ENCODE results near the gene MACROD1.

The MACROD1 gene

GRCh38 chr11:64057890-64058289 lies 108.0 kb downstream of the MACROD1 start:
- TF ChIP-seq, protein P1, sequence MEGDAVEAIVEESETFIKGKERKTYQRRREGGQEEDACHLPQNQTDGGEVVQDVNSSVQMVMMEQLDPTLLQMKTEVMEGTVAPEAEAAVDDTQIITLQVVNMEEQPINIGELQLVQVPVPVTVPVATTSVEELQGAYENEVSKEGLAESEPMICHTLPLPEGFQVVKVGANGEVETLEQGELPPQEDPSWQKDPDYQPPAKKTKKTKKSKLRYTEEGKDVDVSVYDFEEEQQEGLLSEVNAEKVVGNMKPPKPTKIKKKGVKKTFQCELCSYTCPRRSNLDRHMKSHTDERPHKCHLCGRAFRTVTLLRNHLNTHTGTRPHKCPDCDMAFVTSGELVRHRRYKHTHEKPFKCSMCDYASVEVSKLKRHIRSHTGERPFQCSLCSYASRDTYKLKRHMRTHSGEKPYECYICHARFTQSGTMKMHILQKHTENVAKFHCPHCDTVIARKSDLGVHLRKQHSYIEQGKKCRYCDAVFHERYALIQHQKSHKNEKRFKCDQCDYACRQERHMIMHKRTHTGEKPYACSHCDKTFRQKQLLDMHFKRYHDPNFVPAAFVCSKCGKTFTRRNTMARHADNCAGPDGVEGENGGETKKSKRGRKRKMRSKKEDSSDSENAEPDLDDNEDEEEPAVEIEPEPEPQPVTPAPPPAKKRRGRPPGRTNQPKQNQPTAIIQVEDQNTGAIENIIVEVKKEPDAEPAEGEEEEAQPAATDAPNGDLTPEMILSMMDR (conservative IDR thresholded peaks at IDR 0.05; ENCODE audit: control insufficient read depth, insufficient read depth, low read depth, low read length): no peak
- no peak for DNase-seq (ENCODE audit: low read depth)
- H3K4me3 ChIP-seq (ENCODE audit: control insufficient read depth, low read depth, low read length): no peak overlapping the region

DNA sequence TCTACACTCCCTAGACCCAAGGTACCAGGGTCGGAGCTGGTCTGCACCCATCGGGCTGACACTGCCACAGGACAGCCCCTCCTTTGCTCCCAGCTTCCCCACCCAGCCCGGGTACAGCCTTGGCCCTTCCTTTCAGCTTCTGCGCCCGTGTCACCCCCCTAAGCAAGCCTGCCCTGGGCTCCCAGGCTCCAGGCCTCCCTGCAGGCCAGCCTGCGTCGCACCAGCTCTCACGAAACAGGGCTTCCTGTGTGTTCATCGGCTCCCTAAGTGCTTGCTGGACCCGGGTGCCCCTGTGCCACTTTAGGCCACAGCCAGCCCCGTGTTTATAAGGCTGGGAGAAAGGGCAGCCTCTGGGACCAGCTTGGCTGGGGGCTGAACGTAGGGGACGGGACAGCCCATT lies 109.1 kb downstream of the MACROD1 start:
- TF ChIP-seq, protein P1 (conservative IDR thresholded peaks at IDR 0.05; ENCODE audit: control insufficient read depth, insufficient read depth, low read depth, low read length): no peak
- no peak for DNase-seq (ENCODE audit: low read depth)
- H3K4me3 ChIP-seq (ENCODE audit: control insufficient read depth, low read depth, low read length): no peak overlapping the region

GRCh38 chr11:64056213-64056785 lies 109.6 kb downstream of the MACROD1 start:
- TF ChIP-seq, protein P1 (conservative IDR thresholded peaks at IDR 0.05; ENCODE audit: control insufficient read depth, insufficient read depth, low read depth, low read length): no peak
- no peak overlapping the region for H3K4me3 ChIP-seq (ENCODE audit: control insufficient read depth, low read depth, low read length)
- no peak for DNase-seq (ENCODE audit: low read depth)

GRCh38 chr11:64055077-64055476 lies 110.8 kb downstream of the MACROD1 start:
- H3K4me3 ChIP-seq (ENCODE audit: control insufficient read depth, low read depth, low read length): no peak overlapping the region
- no peak for DNase-seq (ENCODE audit: low read depth)
- TF ChIP-seq, protein P1 (conservative IDR thresholded peaks at IDR 0.05; ENCODE audit: control insufficient read depth, insufficient read depth, low read depth, low read length): no peak

GRCh38 chr11:64053699-64054098 lies 112.2 kb downstream of the MACROD1 start:
- TF ChIP-seq, protein P1 (conservative IDR thresholded peaks at IDR 0.05; ENCODE audit: control insufficient read depth, insufficient read depth, low read depth, low read length): no peak
- no peak overlapping the region for H3K4me3 ChIP-seq (ENCODE audit: control insufficient read depth, low read depth, low read length)
- no peak for DNase-seq (ENCODE audit: low read depth)

DNA sequence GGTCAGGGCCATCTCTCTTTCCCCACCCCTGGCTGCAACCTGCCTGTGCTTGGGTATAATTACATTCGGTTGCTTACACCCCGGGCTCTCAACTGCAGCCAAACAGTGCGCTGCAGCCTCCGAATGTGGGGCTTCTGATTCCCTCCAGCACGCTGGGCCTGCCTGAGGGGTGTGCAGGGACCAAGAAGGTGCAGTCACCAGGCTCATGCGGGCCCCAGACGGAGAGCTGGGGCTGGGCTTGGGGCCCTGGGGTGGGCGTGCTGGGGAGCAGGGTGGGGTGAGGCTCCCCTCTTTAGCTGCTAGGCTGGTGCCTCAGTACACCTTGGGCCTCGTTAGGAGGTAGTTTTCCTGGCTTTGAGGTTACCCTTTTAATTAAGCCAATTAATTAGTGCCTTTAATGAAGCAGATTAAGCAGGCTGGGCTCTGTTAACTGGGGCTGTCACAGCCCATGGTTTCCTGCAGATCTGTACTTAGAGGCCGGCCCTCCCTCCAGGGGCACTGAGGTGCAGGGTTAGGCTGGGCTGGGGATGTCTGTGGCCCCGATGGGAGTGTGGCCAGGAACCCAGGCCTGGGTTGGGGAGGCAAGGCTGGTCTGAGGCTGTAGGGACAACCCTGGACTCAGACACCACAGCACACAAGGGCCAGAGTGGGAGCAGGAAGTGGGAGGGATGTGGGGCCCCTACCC lies 112.8 kb downstream of the MACROD1 start:
- DNase-seq (ENCODE audit: low read depth): no peak
- TF ChIP-seq, protein P1 (conservative IDR thresholded peaks at IDR 0.05; ENCODE audit: control insufficient read depth, insufficient read depth, low read depth, low read length): no peak
- no peak overlapping the region for H3K4me3 ChIP-seq (ENCODE audit: control insufficient read depth, low read depth, low read length)

All from fibroblast of mammary gland (primary cell).